Measurements from ENCODE around the gene TYMP. TPM values are rescaled to one million over a fixed set of nuclear protein-coding genes. Genes with fewer than 3 reads are reported as not detected.

TYMP gene
- total and polyA plus RNA-seq, 2 of the 8 experiments (the other 6 are each of a cell fraction or from before 2014, with no cell fraction given): 0.43 to 0.48 TPM

GRCh38 chr22:50548921-50549790 lies 19.3 kb upstream of the TYMP start (continued):
- TF ChIP-seq CHD7 (IDR thresholded peaks at IDR 0.05; ENCODE audit: insufficient replicate concordance, low read length) (no peak), ZNF274 (IDR thresholded peaks at IDR 0.05; ENCODE audit: borderline replicate concordance, extremely low read depth, low read length) (no peak), CBX5 (IDR thresholded peaks at IDR 0.05; ENCODE audit: low read depth, low read length) (no peak), NANOG (IDR thresholded peaks at IDR 0.05; ENCODE audit: insufficient read depth, low read depth, low read length, poor library complexity, severe bottlenecking) (no peak), CBX8 (IDR thresholded peaks at IDR 0.05; ENCODE audit: borderline replicate concordance, low read depth, low read length) (no peak), TAF7 (optimal IDR thresholded peaks at IDR 0.05; ENCODE audit: borderline replicate concordance, low read depth, low read length) (no peak), CEBPB (IDR thresholded peaks at IDR 0.05; ENCODE audit: low read depth, low read length) (no peak), USF2 (IDR thresholded peaks at IDR 0.05; ENCODE audit: low read length) (no peak)
